NCI-H1930 (cell line): ENCODE measurements around the gene ATP5PD.
A peak's percentile ranks its signal among the peaks of the same experiment; 100 is the strongest.
"Not testable (repeated sequence)": the region's sequence is repeated elsewhere in the genome, so short reads cannot be mapped to it uniquely, and the experiment has no call there.

ENCODE experiments used
- DNase-seq, 2 experiments: peaks; one replicate each; lab custom pipeline; 2025; lab: John Stamatoyannopoulos, UW

Gene ATP5PD

DNA sequence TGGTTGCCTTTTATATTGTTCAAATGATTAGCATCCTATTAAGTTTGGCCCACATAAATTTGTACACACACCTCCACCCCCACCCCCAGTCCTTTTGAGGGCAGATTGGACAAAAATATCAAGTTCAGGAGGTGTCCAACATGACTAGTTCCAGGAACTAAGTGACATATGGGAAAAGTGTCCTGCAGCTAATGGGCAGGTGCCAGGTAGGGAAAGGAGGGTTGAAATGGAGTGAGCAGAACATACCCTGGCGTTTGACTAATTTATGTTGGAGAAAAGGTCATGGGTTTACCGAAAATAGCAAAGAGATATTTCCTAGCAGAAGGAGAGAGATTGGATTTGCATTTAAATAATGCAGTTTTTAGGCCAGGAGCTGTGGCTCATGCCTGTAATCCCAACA lies 5.2 kb upstream of the ATP5PD start:
- no peak for DNase-seq

DNA sequence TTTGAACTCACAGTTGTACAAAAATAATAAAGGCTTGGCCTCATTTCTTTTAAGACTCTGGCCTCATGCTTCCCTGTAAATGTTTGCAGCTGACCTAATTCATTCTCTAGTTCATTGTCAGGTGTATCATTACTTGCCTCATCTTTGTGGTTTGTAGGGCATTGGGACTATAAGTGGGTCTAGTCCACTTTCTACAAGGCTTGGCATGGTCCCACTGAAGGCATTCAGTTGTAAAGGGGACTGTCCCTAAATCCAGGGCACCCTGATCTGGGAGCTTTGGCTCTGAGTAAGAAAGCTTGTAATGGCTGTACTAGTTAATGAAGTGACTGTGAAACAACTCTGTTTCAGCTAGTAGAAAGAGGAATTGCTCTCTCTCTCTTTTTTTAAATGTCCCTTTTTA lies 2.9 kb upstream of the ATP5PD start:
- DNase-seq = no peak

GRCh38 chr17:75049057-75049456 lies 2.3 kb upstream of the ATP5PD start:
- no peak for DNase-seq

DNA sequence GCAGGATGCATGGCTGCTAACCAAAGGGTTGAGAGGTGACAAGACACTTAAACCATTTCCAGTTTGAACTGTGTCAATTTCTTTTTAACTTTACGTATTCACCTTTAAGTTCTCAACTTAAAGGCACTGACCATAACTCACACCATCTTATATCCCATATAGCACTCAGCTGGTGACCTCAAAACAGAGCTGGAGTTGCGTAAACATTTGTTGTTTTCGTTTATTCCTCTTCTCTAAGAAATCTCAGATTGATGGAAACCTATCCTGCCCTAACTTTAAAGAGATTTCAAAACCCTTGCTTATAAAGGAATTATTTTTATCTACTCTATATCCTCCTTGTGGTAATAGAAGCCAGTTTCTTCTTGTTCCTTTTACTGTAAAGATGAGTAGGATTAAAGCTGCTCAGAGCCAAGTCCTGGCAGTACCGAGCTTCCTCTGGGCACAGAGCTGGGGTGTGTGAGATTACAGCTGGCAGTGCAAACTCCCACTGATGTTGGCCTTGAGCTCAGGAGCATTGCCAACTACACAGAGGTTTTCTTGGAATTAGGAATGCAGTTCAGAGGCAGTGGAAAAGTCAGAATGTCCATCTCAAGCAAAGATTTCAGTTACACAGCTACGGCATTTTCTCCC lies 1.6 kb upstream of the ATP5PD start:
- DNase-seq = no peak

DNA sequence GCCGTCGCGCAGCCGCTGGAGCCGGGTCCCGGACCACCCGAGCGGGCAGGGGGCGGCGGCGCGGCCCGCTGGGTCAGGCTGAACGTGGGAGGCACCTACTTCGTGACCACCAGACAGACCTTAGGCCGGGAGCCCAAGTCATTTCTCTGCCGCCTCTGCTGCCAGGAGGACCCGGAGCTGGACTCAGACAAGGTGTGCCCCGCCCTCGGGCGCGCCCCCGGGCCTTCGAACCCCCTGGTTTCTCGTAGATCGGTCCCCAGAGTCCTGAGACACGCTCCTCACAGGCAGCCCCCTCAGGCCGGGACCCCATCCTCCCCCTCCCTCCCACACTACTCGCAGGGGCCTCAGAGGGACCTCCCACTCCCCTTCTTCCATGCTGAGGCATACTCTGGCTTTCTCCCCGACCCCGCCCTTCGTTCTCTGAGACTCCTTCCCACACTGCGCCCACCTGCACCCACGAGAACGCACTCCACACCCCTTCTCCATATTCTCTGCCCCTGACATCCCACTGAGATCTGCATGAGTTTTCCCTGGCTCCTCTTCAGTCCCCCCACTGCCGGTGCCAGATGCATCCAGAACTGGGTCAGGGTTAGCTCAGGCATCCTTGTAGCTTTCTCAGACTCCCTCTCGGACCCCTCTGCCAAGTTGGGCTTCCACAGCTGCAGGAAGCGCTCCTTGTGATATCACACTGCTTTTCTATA lies 779 bp upstream of the ATP5PD start:
- peak in 1 of 2 experiments; percentile 43 for DNase-seq

GRCh38 chr17:75045946-75046406 lies 793 bp downstream of the ATP5PD start:
- not testable (repeated sequence) for DNase-seq

- no peak for DNase-seq
Measured at GRCh38 chr17:75044716-75045115, 2.1 kb downstream of the ATP5PD start.

DNA sequence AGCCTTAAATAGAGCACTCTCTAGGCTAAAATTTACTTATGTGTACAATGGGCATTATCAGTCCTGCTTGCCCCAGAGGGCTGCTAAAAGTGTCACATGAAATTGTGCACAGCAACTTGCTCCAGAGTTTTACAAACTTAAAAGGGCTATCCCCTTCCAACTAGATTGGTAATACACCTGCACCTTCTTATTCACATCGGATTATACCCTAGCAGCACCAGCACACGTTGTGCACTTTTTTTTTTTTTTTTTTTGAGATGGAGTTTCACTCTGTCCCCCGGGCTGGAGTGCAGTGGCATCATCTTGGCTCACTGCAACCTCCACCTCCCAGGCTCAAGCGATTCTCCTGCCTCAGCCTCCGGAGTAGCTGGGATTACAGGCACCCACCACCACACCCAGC lies 3.0 kb downstream of the ATP5PD start:
- not testable (repeated sequence) for DNase-seq

GRCh38 chr17:75041656-75042280 lies 5.0 kb downstream of the ATP5PD start:
- no peak for DNase-seq

DNA sequence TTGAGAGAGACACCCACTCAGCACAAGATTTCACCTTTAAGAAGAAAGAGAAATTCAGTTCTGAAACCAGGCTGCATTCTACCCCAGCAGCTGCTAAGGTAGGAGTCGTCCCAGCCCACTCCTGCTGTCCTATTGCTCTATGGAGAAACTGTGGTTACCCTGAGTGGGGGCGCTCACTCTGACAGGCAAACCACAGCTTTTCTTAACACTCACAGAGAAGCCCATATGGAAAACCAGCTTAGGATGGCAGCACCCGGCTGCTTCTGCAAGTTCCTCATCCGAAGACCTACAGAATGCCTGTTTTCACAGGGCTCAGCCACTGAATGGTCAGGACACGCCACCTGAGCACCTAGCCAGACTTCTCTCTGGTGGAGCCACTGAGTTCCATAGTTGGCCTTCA lies 7.5 kb downstream of the ATP5PD start:
- DNase-seq = no peak

DNA sequence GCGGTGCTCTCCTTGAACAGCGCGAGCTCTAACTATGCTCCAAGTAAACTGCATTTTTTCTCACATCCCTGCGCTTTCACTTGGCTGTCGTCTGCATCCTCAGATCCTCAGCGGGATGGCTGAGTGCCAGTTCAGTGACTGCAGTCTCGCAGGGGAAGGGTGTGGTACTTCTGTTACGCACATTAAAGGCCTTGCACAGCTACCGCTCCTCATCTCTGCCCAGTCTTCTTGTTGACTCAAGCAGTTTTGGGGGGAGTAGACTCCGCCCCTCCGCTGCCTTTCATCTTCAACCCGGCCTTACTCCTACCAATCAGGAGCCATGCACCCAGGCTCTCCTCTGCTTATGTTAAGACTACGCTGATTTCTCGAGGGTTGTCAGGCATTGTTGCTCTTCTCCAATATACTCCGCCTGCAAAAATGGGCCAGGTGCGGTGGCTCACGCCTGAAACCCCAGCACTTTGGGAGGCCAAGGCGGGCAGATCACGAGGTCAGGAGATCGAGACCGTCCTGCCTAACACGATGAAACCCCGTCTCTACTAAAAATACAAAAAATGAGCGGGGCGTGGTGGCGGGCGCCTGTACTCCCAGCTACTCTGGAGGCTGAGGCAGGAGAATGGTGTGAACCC lies 10.0 kb downstream of the ATP5PD start:
- DNase-seq = peak in 1 of 2 experiments; percentile 9

- peak; percentile 92 to 95 for DNase-seq
Measured at GRCh38 chr17:75034236-75034908, 12.4 kb downstream of the ATP5PD start.

DNA sequence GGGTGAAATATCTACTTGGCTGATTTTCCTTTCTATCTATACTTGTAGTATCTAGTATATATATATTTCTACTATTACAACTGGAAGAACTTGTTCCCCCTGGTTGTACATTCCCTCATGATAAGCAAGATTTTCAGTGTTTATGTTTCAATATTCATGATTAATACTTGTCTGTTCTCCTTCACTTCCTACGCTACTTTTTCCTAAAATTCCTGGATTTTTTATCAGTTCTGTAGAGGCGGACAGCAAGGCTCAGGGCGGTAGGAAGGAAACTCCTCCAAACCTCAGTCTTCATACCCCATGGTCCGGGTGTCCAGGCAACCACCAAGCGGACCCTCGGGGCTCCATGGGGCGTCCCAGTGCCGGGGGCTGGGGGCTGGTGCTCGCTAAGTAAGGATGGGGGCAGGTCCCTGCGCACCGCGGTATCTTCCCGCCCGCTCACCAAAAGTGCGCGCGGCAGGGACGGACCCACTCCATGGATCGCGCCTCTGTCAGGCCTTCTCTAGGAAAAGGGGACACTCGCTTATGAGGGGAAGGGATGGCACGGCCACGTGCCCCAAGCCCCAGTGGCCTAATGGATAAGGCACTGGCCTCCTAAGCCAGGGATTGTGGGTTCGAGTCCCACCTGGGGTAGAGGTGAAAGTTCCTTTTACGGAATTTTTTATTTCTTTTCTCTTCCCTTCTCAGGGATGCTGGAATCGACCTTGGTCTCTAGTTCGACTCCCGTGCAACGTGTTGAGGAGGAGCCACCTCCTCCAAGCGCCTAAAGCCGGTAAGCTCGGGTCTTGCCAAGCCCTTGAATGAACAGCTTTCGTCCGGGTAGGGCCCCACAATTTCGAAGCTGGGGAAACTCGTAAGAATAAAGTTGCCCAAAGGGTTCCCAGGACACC lies 13.2 kb downstream of the ATP5PD start:
- DNase-seq = peak; percentile 91 to 93

DNA sequence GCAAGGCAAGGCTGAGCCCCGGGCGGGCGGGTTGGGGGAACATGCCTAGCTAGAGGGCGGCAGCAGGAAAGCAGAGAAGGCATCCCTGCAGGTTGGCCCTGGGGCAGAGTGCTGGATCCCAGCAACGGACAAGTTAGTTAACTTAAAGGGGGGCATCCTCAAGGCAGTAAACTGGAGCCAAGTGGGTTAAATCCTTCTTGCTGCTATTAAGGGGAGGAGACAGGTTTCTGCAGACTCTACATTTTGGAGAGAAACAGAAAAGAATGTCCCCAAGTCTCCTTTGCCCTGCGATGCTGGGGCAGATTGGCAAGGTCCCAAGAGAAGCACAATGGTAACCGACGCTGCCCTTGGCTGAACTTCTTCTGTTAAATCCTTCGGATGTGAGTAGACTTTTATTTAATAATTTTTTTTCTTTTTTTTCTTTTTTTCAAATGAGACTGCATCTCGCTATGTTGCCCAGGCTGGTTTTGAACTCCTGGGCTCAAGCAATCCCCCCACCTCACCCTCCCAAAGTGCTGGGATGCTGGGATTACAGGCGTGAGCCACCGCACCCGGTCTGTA lies 14.0 kb downstream of the ATP5PD start:
- peak; percentile 24 to 70 for DNase-seq

DNA sequence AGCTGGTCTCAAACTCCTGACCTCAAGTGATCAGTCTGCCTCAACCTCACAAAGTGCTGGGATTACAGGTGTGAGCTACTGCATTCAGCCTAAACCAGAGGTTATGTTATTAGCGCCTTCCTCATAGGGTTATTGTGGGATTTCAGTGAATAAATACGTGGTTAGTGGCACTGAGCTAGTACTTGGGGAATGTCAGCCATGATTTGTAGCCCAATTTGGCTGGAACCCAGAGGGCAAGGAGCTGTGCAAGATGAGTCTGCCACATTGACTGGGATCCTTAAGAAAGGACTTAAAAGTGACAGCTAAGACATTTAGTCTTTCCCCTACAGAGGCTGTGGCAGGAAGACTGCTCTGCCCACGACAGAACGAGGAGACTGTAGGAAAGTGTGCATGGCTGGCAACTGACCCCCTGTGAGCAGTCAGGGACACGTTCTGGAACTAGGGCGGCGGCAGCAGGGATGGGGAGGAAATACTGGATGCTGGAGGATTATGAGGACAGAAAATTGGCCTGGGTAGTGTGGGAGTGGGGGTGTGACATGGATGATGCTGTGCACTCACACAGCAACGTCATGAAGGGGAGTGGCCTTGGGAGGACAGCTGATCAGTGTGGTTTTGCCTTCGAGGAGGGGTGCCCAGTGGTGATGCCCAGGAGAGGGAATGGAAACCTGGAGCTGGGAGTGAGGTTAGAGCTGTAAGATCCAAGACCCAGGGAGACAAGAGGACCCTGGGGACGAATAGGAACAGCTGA lies 14.6 kb downstream of the ATP5PD start:
- DNase-seq = peak; percentile 52 to 70

- DNase-seq = no peak
Measured at GRCh38 chr17:75030161-75030560, 16.6 kb downstream of the ATP5PD start.

GRCh38 chr17:75026650-75027049 lies 20.1 kb downstream of the ATP5PD start:
- DNase-seq = not testable (repeated sequence)

- not testable (repeated sequence) for DNase-seq
Measured at GRCh38 chr17:75025398-75025734, 21.4 kb downstream of the ATP5PD start.

DNA sequence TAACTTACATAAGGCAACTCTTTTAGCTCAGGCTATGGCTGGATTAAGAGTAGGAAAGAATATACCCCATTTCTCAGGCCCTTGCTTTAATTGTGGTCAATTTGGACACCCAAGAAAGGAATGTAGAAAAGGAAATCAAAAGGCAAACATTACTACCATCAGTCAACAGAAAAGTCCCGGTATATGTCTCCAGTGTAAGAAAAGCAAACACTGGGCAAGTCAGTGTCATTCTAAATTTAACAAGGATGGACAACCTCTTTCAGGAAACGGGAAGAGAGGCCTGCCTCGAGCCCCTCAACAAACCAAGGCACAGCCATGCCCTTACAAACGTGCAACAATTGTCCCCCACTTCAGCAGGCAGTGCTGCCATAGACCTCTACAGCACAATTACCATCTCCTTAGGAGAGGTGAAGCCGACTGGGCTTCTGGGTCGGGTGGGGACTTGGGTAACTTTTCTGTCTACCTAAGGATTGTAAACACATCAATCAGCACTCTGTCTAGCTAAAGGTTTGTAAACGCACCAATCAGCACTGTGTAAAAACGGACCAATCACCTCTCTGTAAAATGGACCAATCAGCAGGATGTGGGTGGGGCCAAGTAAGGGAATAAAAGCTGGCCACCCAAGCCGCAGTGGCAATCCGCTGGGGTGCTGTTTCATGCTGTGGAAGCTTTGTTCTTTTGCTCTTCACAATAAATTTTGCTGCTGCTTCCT lies 21.9 kb downstream of the ATP5PD start:
- DNase-seq = no peak
